ENCODE data around the gene ICA1L.

Gene ICA1L

GRCh38 chr2:202778217-202778616 is 93.3 kb downstream of the ICA1L start:
- Histone ChIP-seq H3K27ac (ENCODE audit: low read depth, low read length, severe bottlenecking) (no peak overlapping the region), H3K36me3 (ENCODE audit: control insufficient read depth, insufficient read depth, low read length) (peaks cover 36% of the 10 kb centered on the region), H3K4me1 (ENCODE audit: control insufficient read depth, insufficient read depth, low read length, poor library complexity, severe bottlenecking) (no peaks in the 10 kb centered on the region), H3K4me3 (ENCODE audit: extremely low read depth, insufficient read depth, low read length, poor library complexity, severe bottlenecking) (no peak overlapping the region), H3K9me3 (ENCODE audit: control insufficient read depth, low read length) (no peaks in the 10 kb centered on the region)
- no CpG with 5 or more reads among the region's 2 CpGs for WGBS, 2 experiments (ENCODE audit: insufficient coverage in 2 of 2)

- 98 to 99% methylated on average over 33 of the region's 37 CpGs for WGBS, 2 experiments (ENCODE audit: insufficient coverage in 2 of 2)
These were observed 97.5 kb downstream of the ICA1L start for GRCh38 chr2:202774104-202774503.

GRCh38 chr2:202773301-202773973 is 98.1 kb downstream of the ICA1L start:
- WGBS, 2 experiments (ENCODE audit: insufficient coverage in 2 of 2), result 87 to 93% methylated on average over 6 of the region's 6 CpGs
- Histone ChIP-seq H3K4me1 (ENCODE audit: control insufficient read depth, insufficient read depth, low read length, poor library complexity, severe bottlenecking) (no peaks in the 10 kb centered on the region), H3K27ac (ENCODE audit: low read depth, low read length, severe bottlenecking) (no peak overlapping the region), H3K9me3 (ENCODE audit: control insufficient read depth, low read length) (no peaks in the 10 kb centered on the region), H3K4me3 (ENCODE audit: extremely low read depth, insufficient read depth, low read length, poor library complexity, severe bottlenecking) (no peak overlapping the region), H3K36me3 (ENCODE audit: control insufficient read depth, insufficient read depth, low read length) (peaks cover 22% of the 10 kb centered on the region)

More at GRCh38 chr2:202774104-202774503, 97.5 kb downstream of the ICA1L start:
- peaks cover 22% of the 10 kb centered on the region for H3K36me3 ChIP-seq (ENCODE audit: control insufficient read depth, insufficient read depth, low read length)
- H3K4me1 ChIP-seq (ENCODE audit: control insufficient read depth, insufficient read depth, low read length, poor library complexity, severe bottlenecking), result no peaks in the 10 kb centered on the region
- H3K4me3 ChIP-seq (ENCODE audit: extremely low read depth, insufficient read depth, low read length, poor library complexity, severe bottlenecking), result no peak overlapping the region
- no peak overlapping the region for H3K27ac ChIP-seq (ENCODE audit: low read depth, low read length, severe bottlenecking)
- H3K9me3 ChIP-seq (ENCODE audit: control insufficient read depth, low read length), result no peaks in the 10 kb centered on the region

- Histone ChIP-seq H3K36me3 (ENCODE audit: control insufficient read depth, insufficient read depth, low read length) (peaks cover 14% of the 10 kb centered on the region), H3K27ac (ENCODE audit: low read depth, low read length, severe bottlenecking) (no peak overlapping the region), H3K9me3 (ENCODE audit: control insufficient read depth, low read length) (no peaks in the 10 kb centered on the region), H3K4me1 (ENCODE audit: control insufficient read depth, insufficient read depth, low read length, poor library complexity, severe bottlenecking) (no peaks in the 10 kb centered on the region), H3K4me3 (ENCODE audit: extremely low read depth, insufficient read depth, low read length, poor library complexity, severe bottlenecking) (no peak overlapping the region)
- WGBS, 2 experiments (ENCODE audit: insufficient coverage in 2 of 2), result 90% methylated on average over 4 of the region's 7 CpGs
These were observed 99.7 kb downstream of the ICA1L start for GRCh38 chr2:202771741-202772460.

- WGBS, 2 experiments (ENCODE audit: insufficient coverage in 2 of 2), result no CpG with 5 or more reads among the region's 1 CpG
- Histone ChIP-seq H3K4me3 (ENCODE audit: extremely low read depth, insufficient read depth, low read length, poor library complexity, severe bottlenecking) (no peak overlapping the region), H3K9me3 (ENCODE audit: control insufficient read depth, low read length) (no peaks in the 10 kb centered on the region), H3K36me3 (ENCODE audit: control insufficient read depth, insufficient read depth, low read length) (peaks cover 19% of the 10 kb centered on the region), H3K27ac (ENCODE audit: low read depth, low read length, severe bottlenecking) (no peak overlapping the region), H3K4me1 (ENCODE audit: control insufficient read depth, insufficient read depth, low read length, poor library complexity, severe bottlenecking) (no peaks in the 10 kb centered on the region)
These were observed 100.2 kb downstream of the ICA1L start for GRCh38 chr2:202771336-202771735.

GRCh38 chr2:202769201-202769600 is 102.4 kb downstream of the ICA1L start:
- Histone ChIP-seq H3K4me3 (ENCODE audit: extremely low read depth, insufficient read depth, low read length, poor library complexity, severe bottlenecking) (no peak overlapping the region), H3K4me1 (ENCODE audit: control insufficient read depth, insufficient read depth, low read length, poor library complexity, severe bottlenecking) (no peaks in the 10 kb centered on the region), H3K36me3 (ENCODE audit: control insufficient read depth, insufficient read depth, low read length) (peaks cover 30% of the 10 kb centered on the region), H3K27ac (ENCODE audit: low read depth, low read length, severe bottlenecking) (no peak overlapping the region), H3K9me3 (ENCODE audit: control insufficient read depth, low read length) (no peaks in the 10 kb centered on the region)

- H3K4me3 ChIP-seq (ENCODE audit: extremely low read depth, insufficient read depth, low read length, poor library complexity, severe bottlenecking), result no peak overlapping the region
- peaks cover 25% of the 10 kb centered on the region for H3K36me3 ChIP-seq (ENCODE audit: control insufficient read depth, insufficient read depth, low read length)
- H3K9me3 ChIP-seq (ENCODE audit: control insufficient read depth, low read length), result no peaks in the 10 kb centered on the region
- no peak overlapping the region for H3K27ac ChIP-seq (ENCODE audit: low read depth, low read length, severe bottlenecking)
- H3K4me1 ChIP-seq (ENCODE audit: control insufficient read depth, insufficient read depth, low read length, poor library complexity, severe bottlenecking), result no peaks in the 10 kb centered on the region
These were observed 103.3 kb downstream of the ICA1L start for GRCh38 chr2:202768273-202768672.

GRCh38 chr2:202765436-202765835 is 106.1 kb downstream of the ICA1L start:
- Histone ChIP-seq H3K4me1 (ENCODE audit: control insufficient read depth, insufficient read depth, low read length, poor library complexity, severe bottlenecking) (no peaks in the 10 kb centered on the region), H3K36me3 (ENCODE audit: control insufficient read depth, insufficient read depth, low read length) (peaks cover 25% of the 10 kb centered on the region), H3K4me3 (ENCODE audit: extremely low read depth, insufficient read depth, low read length, poor library complexity, severe bottlenecking) (no peak overlapping the region), H3K9me3 (ENCODE audit: control insufficient read depth, low read length) (no peaks in the 10 kb centered on the region), H3K27ac (ENCODE audit: low read depth, low read length, severe bottlenecking) (no peak overlapping the region)
- WGBS, 2 experiments (ENCODE audit: insufficient coverage in 2 of 2), result 82 to 93% methylated on average over 3 to 4 of the region's 5 CpGs

- 100% methylated on average over 1 to 2 of the region's 3 CpGs for WGBS, 2 experiments (ENCODE audit: insufficient coverage in 2 of 2)
- H3K9me3 ChIP-seq (ENCODE audit: control insufficient read depth, low read length), result no peaks in the 10 kb centered on the region
- H3K36me3 ChIP-seq (ENCODE audit: control insufficient read depth, insufficient read depth, low read length), result peaks cover 28% of the 10 kb centered on the region
These were observed 106.6 kb downstream of the ICA1L start for GRCh38 chr2:202764991-202765390.

GRCh38 chr2:202763916-202764315 is 107.7 kb downstream of the ICA1L start:
- Histone ChIP-seq H3K27ac (ENCODE audit: low read depth, low read length, severe bottlenecking) (no peak overlapping the region), H3K36me3 (ENCODE audit: control insufficient read depth, insufficient read depth, low read length) (peaks cover 33% of the 10 kb centered on the region), H3K4me1 (ENCODE audit: control insufficient read depth, insufficient read depth, low read length, poor library complexity, severe bottlenecking) (no peaks in the 10 kb centered on the region), H3K4me3 (ENCODE audit: extremely low read depth, insufficient read depth, low read length, poor library complexity, severe bottlenecking) (no peak overlapping the region), H3K9me3 (ENCODE audit: control insufficient read depth, low read length) (no peaks in the 10 kb centered on the region)
- no CpG with 5 or more reads among the region's 1 CpG for WGBS, 2 experiments (ENCODE audit: insufficient coverage in 2 of 2)

More at GRCh38 chr2:202764991-202765390, 106.6 kb downstream of the ICA1L start:
- H3K4me1 ChIP-seq (ENCODE audit: control insufficient read depth, insufficient read depth, low read length, poor library complexity, severe bottlenecking), result no peaks in the 10 kb centered on the region
- H3K27ac ChIP-seq (ENCODE audit: low read depth, low read length, severe bottlenecking), result no peak overlapping the region
- H3K4me3 ChIP-seq (ENCODE audit: extremely low read depth, insufficient read depth, low read length, poor library complexity, severe bottlenecking), result no peak overlapping the region

- Histone ChIP-seq H3K36me3 (ENCODE audit: control insufficient read depth, insufficient read depth, low read length) (peaks cover 34% of the 10 kb centered on the region), H3K4me3 (ENCODE audit: extremely low read depth, insufficient read depth, low read length, poor library complexity, severe bottlenecking) (no peak overlapping the region), H3K4me1 (ENCODE audit: control insufficient read depth, insufficient read depth, low read length, poor library complexity, severe bottlenecking) (no peaks in the 10 kb centered on the region), H3K9me3 (ENCODE audit: control insufficient read depth, low read length) (no peaks in the 10 kb centered on the region), H3K27ac (ENCODE audit: low read depth, low read length, severe bottlenecking) (no peak overlapping the region)
- WGBS, 2 experiments (ENCODE audit: insufficient coverage in 2 of 2), result 100% methylated on average over 3 of the region's 4 CpGs; no CpG with 5 or more reads in 1 of the 2 experiments
These were observed 109.0 kb downstream of the ICA1L start for GRCh38 chr2:202762556-202762955.

Data from mesodermal cell (in vitro differentiated cells).